Renal pelvis (tissue), 4 donors: ENCODE results near the gene NKRF. TPM values are rescaled to one million over a fixed set of nuclear protein-coding genes. Genes with fewer than 3 reads are reported as not detected.
A peak's percentile ranks its signal among the peaks of the same experiment; 100 is the strongest.

Experiments
- DNase-seq: peaks from one replicate; pipeline ENCODE4 v3.0.0-alpha.2; 2013
- polyA plus RNA-seq, 3 donors: library from polyadenylated mRNA; unstranded; fragments of 120-200 nt; gene quantifications; one replicate each; pipeline ENCODE4 v1.2.1, GENCODE V29; 2013; ENCODE audit not compliant: insufficient read length in 3 of 3

NKRF gene
- polyA plus RNA-seq, 3 donors: 13.7 to 17.6 (median 14.1) TPM

- peak; percentile 80 for DNase-seq
Measured at GRCh38 chrX:119622356-119623232, 16.4 kb upstream of the NKRF start.

GRCh38 chrX:119618439-119618838 lies 12.2 kb upstream of the NKRF start:
- no peak for DNase-seq

- peak; percentile 38 for DNase-seq
Measured at GRCh38 chrX:119617517-119618164, 11.4 kb upstream of the NKRF start.

- no peak for DNase-seq
Measured at GRCh38 chrX:119614776-119615175, 8.6 kb upstream of the NKRF start.

GRCh38 chrX:119607018-119607389 lies 780 bp upstream of the NKRF start:
- DNase-seq: no peak

- no peak for DNase-seq
Measured at GRCh38 chrX:119605464-119606279, 552 bp downstream of the NKRF start.

- no peak for DNase-seq
Measured at GRCh38 chrX:119604766-119605463, 1.3 kb downstream of the NKRF start.

- DNase-seq: no peak
Measured at GRCh38 chrX:119602701-119603255, 3.4 kb downstream of the NKRF start.

GRCh38 chrX:119589810-119590209 lies 16.4 kb downstream of the NKRF start:
- no peak for DNase-seq

GRCh38 chrX:119583431-119584059 lies 22.7 kb downstream of the NKRF start:
- no peak for DNase-seq

- DNase-seq: no peak
Measured at GRCh38 chrX:119579414-119579813, 26.8 kb downstream of the NKRF start.

- DNase-seq: peak; percentile 90
Measured at GRCh38 chrX:119574394-119575266, 31.6 kb downstream of the NKRF start, which contains the start of gene UBE2A. UBE2A (plus strand) TSS chrX:119574563; CDS start chrX:119574712, 149 bp downstream.

GRCh38 chrX:119573840-119574393 lies 32.3 kb downstream of the NKRF start:
- DNase-seq: peak; percentile 27

- DNase-seq: no peak
Measured at GRCh38 chrX:119573222-119573621, 33.0 kb downstream of the NKRF start.

GRCh38 chrX:119570351-119570835 lies 35.8 kb downstream of the NKRF start:
- no peak for DNase-seq

- DNase-seq: peak; percentile 90
Measured at GRCh38 chrX:119565107-119565663, 41.0 kb downstream of the NKRF start, which contains the start of gene STEEP1. STEEP1 (minus strand) TSS chrX:119565409; CDS start chrX:119565355, 54 bp downstream.

GRCh38 chrX:119552508-119552907 lies 53.7 kb downstream of the NKRF start:
- no peak for DNase-seq

- no peak for DNase-seq
Measured at GRCh38 chrX:119549327-119550016, 56.8 kb downstream of the NKRF start.
